GM18511 (cell line): Measurements from ENCODE around the gene ZNF254.
"Not testable (repeated sequence)": the region's sequence is repeated elsewhere in the genome, so short reads cannot be mapped to it uniquely, and the experiment has no call there.

ENCODE experiments used
- ATAC-seq: cut with Tn5 transposase; IDR thresholded peaks from one replicate; pipeline ENCODE4 v1.9.1; 2021; ENCODE audit warnings: mild to moderate bottlenecking, moderate library complexity; ENCODE audit not compliant: unreplicated experiment

Gene ZNF254

DNA sequence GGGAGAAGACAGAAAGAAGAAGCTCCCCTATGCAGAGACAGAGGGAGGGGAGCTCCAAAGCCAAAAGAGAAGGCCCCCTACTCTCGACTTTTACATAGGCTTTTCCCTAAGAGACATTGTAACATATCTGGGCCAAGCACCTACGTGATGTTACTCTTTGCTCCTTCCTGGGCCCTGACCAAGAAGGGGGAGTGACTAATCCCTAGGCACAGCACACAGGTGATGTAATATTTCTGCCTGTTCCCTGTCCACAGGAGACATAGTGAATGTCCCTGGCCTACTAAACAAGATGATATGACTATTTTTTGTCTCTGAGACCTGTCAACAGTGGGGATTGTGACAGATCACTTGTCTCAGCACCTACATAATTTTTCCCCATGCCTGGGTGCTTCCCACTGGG, 15.9 kb upstream of the ZNF254 start:
- no peak for ATAC-seq

GRCh38 chr19:24072720-24073119, 14.3 kb upstream of the ZNF254 start:
- ATAC-seq = no peak

- no peak for ATAC-seq
Measured at GRCh38 chr19:24073807-24074206, 13.2 kb upstream of the ZNF254 start.

DNA sequence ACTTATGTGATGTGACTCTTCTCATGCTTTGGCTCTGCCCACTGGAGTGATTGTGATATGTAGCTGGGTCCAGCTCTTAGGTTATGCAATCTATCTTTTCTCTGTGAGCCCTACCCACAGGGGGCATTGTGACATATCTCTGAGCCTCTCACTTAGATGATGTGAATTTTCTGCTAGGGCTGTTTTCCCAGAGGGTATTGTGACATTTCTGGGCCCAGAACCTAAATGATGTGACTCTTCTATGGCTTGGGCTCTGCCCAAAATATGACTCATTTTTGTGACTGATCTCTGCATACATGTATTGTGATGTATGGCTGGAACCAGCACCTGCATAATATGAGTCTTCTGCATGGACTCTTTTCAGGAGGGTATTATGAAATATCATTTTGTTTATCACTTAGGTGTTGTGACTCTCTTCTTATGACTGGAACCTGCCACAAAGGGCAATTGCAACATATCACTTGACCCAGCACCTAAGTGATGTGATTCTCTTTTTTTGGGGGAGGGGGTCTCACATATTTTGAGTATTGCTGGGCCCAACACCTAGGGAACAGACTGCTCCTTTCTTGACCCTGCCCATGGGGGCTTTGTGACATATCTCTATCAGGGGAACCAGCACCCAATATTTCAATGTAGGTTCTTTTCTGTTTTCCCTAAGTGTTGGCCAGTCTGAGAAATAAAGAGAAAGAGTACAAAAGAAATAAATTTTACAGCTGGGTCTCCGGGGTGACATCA, 12.1 kb upstream of the ZNF254 start:
- no peak for ATAC-seq

DNA sequence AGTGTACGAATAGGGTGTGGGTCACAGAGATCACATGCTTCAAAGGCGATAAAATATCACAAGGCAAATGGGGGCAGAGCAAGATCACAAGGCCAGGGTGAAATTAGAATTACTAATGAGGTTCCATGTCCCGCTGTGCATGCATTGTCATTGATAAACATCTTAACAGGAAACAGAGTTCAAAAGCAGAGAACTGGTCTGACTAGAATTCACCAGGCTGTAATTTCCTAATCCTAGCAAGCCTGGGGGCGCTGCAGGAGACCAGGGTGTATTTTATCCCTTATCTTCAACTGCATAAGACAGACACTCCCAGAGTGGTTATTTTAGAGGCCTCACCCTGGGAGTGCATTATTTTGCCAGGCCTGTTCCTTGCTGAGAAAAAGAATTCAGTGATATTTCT, 11.5 kb upstream of the ZNF254 start:
- not testable (repeated sequence) for ATAC-seq

DNA sequence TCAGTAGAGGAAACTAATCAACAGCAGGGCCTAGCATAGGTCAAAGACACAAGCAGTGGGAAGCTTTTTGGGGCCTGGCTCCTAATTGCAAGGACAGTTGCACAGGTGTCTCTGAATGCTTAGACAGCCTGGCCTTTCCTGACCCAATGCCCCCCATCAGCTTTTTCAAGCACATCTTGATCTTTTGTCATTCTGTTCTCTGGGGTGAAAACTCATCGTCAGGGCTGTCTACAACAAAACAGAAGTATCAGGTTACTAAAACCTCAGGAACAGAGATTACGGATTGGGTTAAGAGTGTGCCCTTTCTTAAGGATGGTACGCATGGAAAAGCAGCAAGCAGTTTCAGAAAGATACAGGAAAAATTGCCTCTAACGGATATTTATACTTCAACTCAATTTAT, 8.3 kb upstream of the ZNF254 start:
- no peak for ATAC-seq

DNA sequence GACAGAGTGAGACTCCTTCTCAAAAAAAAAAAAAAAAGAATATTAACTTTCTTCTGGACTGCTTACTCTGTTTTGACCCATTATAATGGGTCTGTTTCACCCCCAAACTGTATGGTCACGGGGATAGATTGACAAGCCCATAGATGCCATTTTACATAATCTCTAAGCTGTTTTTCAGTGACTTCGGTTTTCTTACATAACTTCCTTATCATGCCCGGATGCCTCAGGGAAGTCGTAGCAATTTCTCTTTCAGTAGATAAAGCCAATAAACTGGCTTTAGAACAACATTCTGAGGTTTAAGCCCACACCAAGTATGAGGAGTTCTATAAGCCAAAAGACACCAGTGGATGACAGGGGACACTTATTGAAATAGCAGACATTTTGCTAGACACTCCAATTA, 5.9 kb upstream of the ZNF254 start:
- no peak for ATAC-seq

GRCh38 chr19:24098359-24098758, 11.4 kb downstream of the ZNF254 start:
- no peak for ATAC-seq

GRCh38 chr19:24099829-24100228, 12.8 kb downstream of the ZNF254 start:
- no peak for ATAC-seq

GRCh38 chr19:24100597-24100996, 13.6 kb downstream of the ZNF254 start:
- ATAC-seq = not testable (repeated sequence)

GRCh38 chr19:24101459-24102115, 14.6 kb downstream of the ZNF254 start:
- no peak for ATAC-seq

DNA sequence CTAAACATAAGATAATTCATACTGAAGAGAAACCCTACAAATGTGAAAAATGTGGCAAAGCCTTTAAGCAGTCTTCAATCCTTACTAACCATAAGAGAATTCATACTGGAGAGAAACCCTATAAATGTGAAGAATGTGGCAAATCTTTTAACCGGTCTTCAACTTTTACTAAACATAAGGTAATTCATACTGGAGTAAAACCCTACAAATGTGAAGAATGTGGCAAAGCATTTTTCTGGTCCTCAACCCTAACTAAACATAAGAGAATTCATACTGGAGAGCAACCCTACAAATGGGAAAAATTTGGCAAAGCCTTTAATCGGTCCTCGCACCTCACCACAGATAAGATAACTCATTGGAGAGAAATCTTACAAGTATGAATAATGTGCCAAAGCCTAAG, 40.6 kb downstream of the ZNF254 start:
- ATAC-seq = no peak

GRCh38 chr19:24140099-24140498, 53.1 kb downstream of the ZNF254 start:
- ATAC-seq = no peak

DNA sequence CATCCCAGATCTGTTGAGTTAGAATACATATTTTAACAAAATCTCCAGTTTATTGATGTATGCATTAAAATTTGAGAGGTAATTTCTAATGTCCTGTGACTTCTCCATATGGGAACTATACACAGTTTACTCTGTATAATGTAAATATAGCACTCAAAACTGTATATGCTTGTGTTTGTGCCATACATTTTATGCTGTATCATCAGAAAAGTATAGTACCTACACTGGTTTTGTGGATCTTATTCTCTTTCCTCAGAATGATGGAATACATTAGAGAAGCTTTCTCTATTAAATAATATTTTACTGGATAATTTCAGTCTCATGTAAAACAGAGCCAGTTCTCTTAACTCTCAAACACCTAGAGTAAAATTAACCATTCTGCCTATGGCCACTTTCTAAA, 53.6 kb downstream of the ZNF254 start:
- no peak for ATAC-seq

DNA sequence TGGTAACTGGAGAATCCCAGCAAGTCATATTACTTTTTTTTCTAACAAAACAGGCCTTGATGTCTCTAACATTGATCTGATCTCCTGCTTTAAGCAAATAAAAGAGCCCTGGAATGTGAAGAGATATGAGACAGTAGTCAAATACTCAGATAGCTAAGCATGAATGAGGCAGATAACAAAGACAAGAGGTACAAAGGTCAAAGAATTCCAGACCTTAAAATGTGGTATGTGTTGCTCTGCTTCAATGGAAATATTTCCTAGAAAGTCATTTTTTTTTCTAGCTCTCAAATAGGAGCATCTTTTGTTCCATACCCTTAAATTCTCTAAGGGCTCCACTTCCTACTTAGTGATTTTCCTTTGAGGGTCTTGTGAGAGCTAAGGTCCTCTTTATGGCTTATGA, 54.6 kb downstream of the ZNF254 start:
- no peak for ATAC-seq

DNA sequence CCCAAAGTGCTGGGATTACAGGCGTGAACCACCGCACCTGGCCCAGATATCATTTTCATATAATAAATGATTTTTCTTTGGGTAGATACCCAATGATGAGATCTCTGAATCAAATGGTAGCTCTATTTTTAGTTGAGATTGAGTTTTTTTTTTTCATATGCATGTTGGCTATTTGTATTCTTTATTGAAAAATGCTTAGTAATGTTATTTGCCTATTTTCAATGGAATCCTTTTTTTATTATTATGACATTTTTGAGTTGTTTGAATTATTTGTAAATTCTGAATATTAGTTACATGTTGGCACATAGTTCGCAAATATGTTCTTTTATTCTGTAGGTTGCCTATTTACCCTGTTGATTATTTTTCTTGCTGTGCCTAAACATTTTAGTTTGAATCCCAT, 55.8 kb downstream of the ZNF254 start:
- no peak for ATAC-seq

DNA sequence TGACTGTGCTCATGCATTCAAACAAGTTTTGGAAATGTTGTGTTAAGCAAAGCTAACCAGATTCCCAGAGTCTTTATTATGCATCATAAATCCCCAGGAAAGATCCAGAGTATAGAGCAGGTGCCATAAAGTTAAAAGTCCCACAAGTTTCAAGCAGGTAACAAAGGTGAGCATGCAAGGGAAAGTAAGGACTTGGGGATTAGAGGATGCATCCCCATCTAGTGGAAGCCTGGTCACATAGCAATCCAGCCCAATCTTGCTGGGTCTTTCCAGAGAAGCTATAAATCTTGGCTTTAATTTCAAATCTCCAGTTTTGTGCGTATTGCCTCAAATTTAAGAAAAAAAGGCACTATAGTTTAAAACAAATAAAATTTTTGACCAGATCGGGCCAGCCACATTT, 72.7 kb downstream of the ZNF254 start:
- ATAC-seq = no peak

GRCh38 chr19:24166055-24166454, 79.1 kb downstream of the ZNF254 start:
- ATAC-seq = no peak

GRCh38 chr19:24173882-24174281, 86.9 kb downstream of the ZNF254 start:
- ATAC-seq = no peak

DNA sequence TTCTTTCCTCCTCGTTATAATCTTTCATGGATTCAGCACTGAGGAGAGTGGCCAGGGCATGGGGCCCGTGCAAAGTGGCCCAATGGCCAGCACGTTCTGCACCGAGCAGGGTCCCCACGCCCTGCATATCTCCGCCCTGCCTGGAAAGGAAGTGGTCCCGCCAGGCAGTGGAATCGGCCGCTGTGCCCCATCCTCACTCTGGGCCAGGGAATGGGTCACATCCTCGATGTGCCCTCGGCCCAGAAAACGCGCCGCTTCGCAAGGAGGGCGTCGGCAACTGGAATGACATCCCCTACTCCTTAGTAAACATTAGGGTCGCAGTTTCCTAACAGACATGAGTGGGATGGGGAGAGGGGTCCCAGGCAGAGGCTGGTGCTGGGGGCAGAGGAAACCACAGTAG, 90.7 kb downstream of the ZNF254 start:
- no peak for ATAC-seq

GRCh38 chr19:24178207-24178606, 91.2 kb downstream of the ZNF254 start:
- ATAC-seq = no peak
